Gastroesophageal sphincter (tissue), 3 donors: ENCODE measurements around the gene PDE2A.

Experiments
- CTCF ChIP-seq, 4 experiments: fragments of 200-600 bp in 2 of 4; fragments of 450-650 bp in 2 of 4; sonication (generic) in 1 of 4; IDR thresholded peaks; one replicate each; pipeline ENCODE4 v1.5.1; 2017 to 2019; ENCODE audit warnings: antibody characterized with exemption in 4 of 4, mild to moderate bottlenecking in 2 of 4, moderate library complexity in 2 of 4
- EP300 ChIP-seq: sonication (generic); formaldehyde crosslinking; IDR thresholded peaks from one replicate; pipeline ENCODE4 v1.6.1; 2017; ENCODE audit warnings: antibody characterized with exemption, mild to moderate bottlenecking
- POLR2AphosphoS5 ChIP-seq: sonication (generic); formaldehyde crosslinking; IDR thresholded peaks from one replicate; pipeline ENCODE4 v1.6.1; 2017; ENCODE audit warnings: antibody characterized with exemption

GRCh38 chr11:72657411-72658100, 16.7 kb downstream of the PDE2A start:
- no peak for TF ChIP-seq EP300
- TF ChIP-seq CTCF (IDR thresholded peaks at IDR 0.05): no peak
- TF ChIP-seq POLR2AphosphoS5: no peak
